COLO668 (cell line): ENCODE results near the gene TLR9.

Experiments used
- DNase-seq: peaks from one replicate; lab custom pipeline; 2025; ENCODE audit not compliant: unreplicated experiment; lab: John Stamatoyannopoulos, UW

TLR9 gene

GRCh38 chr3:52232279-52233107, 7.0 kb upstream of the TLR9 start:
- DNase-seq = no peak

GRCh38 chr3:52231502-52232278, 6.2 kb upstream of the TLR9 start:
- peak; percentile 78 for DNase-seq

GRCh38 chr3:52230889-52231499, 5.5 kb upstream of the TLR9 start:
- DNase-seq = no peak

- DNase-seq = no peak
Measured at GRCh38 chr3:52230461-52230860, 5.0 kb upstream of the TLR9 start.

- no peak for DNase-seq
Measured at GRCh38 chr3:52229656-52230055, 4.2 kb upstream of the TLR9 start.

GRCh38 chr3:52228751-52229291, 3.4 kb upstream of the TLR9 start:
- DNase-seq = no peak

GRCh38 chr3:52228266-52228665, 2.8 kb upstream of the TLR9 start:
- no peak for DNase-seq

GRCh38 chr3:52227766-52228165, 2.3 kb upstream of the TLR9 start:
- DNase-seq = no peak

GRCh38 chr3:52227117-52227516, 1.7 kb upstream of the TLR9 start:
- DNase-seq = no peak

GRCh38 chr3:52226229-52226817, 878 bp upstream of the TLR9 start:
- DNase-seq = no peak

- DNase-seq = no peak
Measured at GRCh38 chr3:52223449-52224408, 1.7 kb downstream of the TLR9 start.

GRCh38 chr3:52222319-52223221, 2.9 kb downstream of the TLR9 start:
- no peak for DNase-seq

- no peak for DNase-seq
Measured at GRCh38 chr3:52221563-52222318, 3.7 kb downstream of the TLR9 start.

- no peak for DNase-seq
Measured at GRCh38 chr3:52221141-52221562, 4.3 kb downstream of the TLR9 start.

- DNase-seq = peak; percentile 73
Measured at GRCh38 chr3:52220380-52221026, 4.9 kb downstream of the TLR9 start.

GRCh38 chr3:52218937-52219650, 6.4 kb downstream of the TLR9 start:
- DNase-seq = no peak

GRCh38 chr3:52218454-52218853, 7.0 kb downstream of the TLR9 start:
- no peak for DNase-seq
